GM12873 (cell line): ENCODE measurements around the gene LCE6A.

ENCODE experiments used
- CTCF ChIP-seq: IDR thresholded peaks from 2 replicates; pipeline ENCODE4 v1.5.1; 2012; ENCODE audit warnings: low read depth, mild to moderate bottlenecking, moderate library complexity, low read length, control low read depth; ENCODE audit not compliant: insufficient read depth; ENCODE audit errors: missing control alignments

The LCE6A gene

GRCh38 chr1:152884506-152884905 lies 41.9 kb downstream of the LCE6A start:
- no peak for TF ChIP-seq CTCF

- TF ChIP-seq CTCF: no peak
These were observed 42.4 kb downstream of the LCE6A start for GRCh38 chr1:152884966-152885624.

- TF ChIP-seq CTCF: no peak
These were observed 43.4 kb downstream of the LCE6A start for GRCh38 chr1:152886085-152886484.

GRCh38 chr1:152886758-152887409 lies 44.2 kb downstream of the LCE6A start:
- TF ChIP-seq CTCF: no peak

- no peak for TF ChIP-seq CTCF
These were observed 45.5 kb downstream of the LCE6A start for GRCh38 chr1:152888126-152888525.
